Measurements from ENCODE around the gene CATSPERZ. TPM values are rescaled to one million over a fixed set of nuclear protein-coding genes. Genes with fewer than 3 reads are reported as not detected.

CATSPERZ gene
- total and polyA plus RNA-seq, 2 donors from 2014 or later: not detected

DNA sequence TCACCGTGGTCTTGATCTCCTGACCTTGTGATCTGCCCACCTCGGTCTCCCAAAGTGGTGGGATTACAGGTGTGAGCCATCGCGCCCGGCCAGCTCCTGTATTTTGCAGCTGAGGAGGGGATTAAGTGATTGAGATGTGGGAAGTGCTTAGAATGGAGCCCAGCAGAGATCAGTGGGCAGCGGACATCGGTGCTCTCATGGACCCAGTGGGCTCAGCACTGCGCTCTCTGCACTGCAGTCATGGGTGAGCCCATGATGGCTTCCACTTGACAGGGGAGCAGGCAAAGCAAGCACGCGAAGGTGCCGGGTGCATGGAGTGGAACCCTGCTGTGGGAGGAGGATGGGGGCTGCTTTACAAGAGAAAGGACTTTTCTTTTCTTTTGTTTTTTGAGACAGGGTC, 30.7 kb downstream of the CATSPERZ start:
- peaks cover 0 to 10% (median 0%) of the 10 kb centered on the region in 3 donors for H3K4me1 ChIP-seq (ENCODE audit: control insufficient read depth in 2 of 3, insufficient read depth in 2 of 3, low read depth in 1 of 3, low read length in 3 of 3)
- TF ChIP-seq, protein P1, sequence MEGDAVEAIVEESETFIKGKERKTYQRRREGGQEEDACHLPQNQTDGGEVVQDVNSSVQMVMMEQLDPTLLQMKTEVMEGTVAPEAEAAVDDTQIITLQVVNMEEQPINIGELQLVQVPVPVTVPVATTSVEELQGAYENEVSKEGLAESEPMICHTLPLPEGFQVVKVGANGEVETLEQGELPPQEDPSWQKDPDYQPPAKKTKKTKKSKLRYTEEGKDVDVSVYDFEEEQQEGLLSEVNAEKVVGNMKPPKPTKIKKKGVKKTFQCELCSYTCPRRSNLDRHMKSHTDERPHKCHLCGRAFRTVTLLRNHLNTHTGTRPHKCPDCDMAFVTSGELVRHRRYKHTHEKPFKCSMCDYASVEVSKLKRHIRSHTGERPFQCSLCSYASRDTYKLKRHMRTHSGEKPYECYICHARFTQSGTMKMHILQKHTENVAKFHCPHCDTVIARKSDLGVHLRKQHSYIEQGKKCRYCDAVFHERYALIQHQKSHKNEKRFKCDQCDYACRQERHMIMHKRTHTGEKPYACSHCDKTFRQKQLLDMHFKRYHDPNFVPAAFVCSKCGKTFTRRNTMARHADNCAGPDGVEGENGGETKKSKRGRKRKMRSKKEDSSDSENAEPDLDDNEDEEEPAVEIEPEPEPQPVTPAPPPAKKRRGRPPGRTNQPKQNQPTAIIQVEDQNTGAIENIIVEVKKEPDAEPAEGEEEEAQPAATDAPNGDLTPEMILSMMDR (IDR thresholded peaks at IDR 0.05; ENCODE audit: borderline replicate concordance, extremely low read depth, insufficient read depth): no peak
- no peak for FAIRE-seq
- no peak overlapping the region for H3K4me3 ChIP-seq (ENCODE audit: low read length in 3 of 3)
- no peaks in the 10 kb centered on the region for H3K9me3 ChIP-seq (ENCODE audit: control insufficient read depth in 2 of 3, insufficient read depth in 1 of 3, low read length in 3 of 3)
- intact Hi-C loops (cut with DNase I): no loop called here
- no peaks in the 10 kb centered on the region for H3K36me3 ChIP-seq (ENCODE audit: control insufficient read depth in 2 of 3, insufficient read depth in 3 of 3, low read length in 3 of 3)
- H3K27me3 ChIP-seq (ENCODE audit: control insufficient read depth, insufficient read depth, low read length): no peaks in the 10 kb centered on the region
- H3K27ac ChIP-seq (ENCODE audit: low read depth in 2 of 2, low read length in 2 of 2): no peak overlapping the region
- H3K9ac ChIP-seq (ENCODE audit: low read length in 3 of 3): no peak overlapping the region
- no peak for DNase-seq

DNA sequence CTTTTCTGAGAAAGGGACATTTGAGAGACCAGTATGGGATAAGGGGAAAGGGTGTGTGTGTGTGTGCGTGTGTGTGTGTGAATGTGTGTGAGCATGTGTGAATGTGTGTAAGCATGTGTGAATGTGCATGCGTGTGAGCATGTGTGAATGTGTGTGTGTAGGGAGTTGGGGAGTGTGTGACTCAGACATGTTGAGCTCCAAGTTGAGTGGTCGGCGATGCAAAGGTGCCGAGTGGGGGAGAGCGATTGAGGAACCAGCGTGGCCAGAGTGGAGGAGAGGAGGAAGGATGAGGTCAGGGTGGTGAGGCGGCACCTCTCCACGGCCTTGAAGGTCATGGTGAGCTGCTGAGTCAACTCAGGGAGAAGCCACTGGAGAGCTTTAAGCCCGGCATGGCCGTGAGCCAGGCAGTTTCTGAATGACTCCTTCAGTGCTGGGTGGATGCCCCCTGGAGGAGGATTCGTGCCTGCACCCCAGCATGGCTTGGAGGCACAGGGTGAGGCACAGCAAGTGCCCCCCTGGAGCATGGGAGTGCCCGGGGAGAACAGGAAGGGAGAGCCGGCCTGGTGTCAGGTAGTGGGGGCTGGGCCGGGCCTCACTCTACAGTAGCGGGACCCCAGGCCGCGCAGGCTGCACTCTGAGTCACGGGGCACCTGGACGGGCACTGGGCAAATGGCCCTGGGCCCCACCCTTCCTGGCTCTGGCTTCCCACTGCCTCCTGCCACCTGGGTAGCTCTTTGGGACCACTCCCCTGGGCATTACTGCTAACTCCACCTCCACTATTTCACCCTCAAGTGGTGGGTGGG, 31.6 kb downstream of the CATSPERZ start:
- Histone ChIP-seq H3K4me3 (ENCODE audit: low read length in 3 of 3) (no peak overlapping the region), H3K36me3 (ENCODE audit: control insufficient read depth in 2 of 3, insufficient read depth in 3 of 3, low read length in 3 of 3) (no peaks in the 10 kb centered on the region), H3K4me1 (ENCODE audit: control insufficient read depth in 2 of 3, insufficient read depth in 2 of 3, low read depth in 1 of 3, low read length in 3 of 3) (peaks cover 0 to 10% (median 0%) of the 10 kb centered on the region in 3 donors), H3K27me3 (ENCODE audit: control insufficient read depth, insufficient read depth, low read length) (no peaks in the 10 kb centered on the region), H3K27ac (ENCODE audit: low read depth in 2 of 2, low read length in 2 of 2) (no peak overlapping the region), H3K9ac (ENCODE audit: low read length in 3 of 3) (no peak overlapping the region), H3K9me3 (ENCODE audit: control insufficient read depth in 2 of 3, insufficient read depth in 1 of 3, low read length in 3 of 3) (no peaks in the 10 kb centered on the region)
- peak in 2 of 5 donors; percentile 49 to 94 for DNase-seq
- intact Hi-C loops (cut with DNase I): no loop called here
- no peak for FAIRE-seq
- TF ChIP-seq, protein P1 (IDR thresholded peaks at IDR 0.05; ENCODE audit: borderline replicate concordance, extremely low read depth, insufficient read depth): peak; percentile 29

DNA sequence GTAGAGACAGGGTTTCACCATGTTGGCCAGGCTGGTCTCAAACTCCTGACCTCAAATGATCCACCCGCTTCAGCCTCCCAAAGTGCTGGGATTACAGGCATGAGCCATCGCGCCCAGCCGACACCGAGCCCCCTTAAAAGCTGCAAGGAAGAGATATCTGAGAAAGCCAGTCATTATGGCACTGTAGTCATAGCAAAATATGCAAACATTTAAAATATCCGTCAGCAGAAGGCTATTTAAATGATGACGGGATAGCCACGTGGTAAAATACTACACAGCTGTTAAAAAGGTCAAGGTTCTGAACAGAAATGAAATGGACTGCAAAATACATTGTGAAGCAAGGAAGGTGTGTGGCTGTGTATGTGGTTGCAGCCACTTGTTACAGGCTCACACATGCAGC, 33.4 kb downstream of the CATSPERZ start:
- Histone ChIP-seq H3K27ac (ENCODE audit: low read depth in 2 of 2, low read length in 2 of 2) (no peak overlapping the region), H3K36me3 (ENCODE audit: control insufficient read depth in 2 of 3, insufficient read depth in 3 of 3, low read length in 3 of 3) (no peaks in the 10 kb centered on the region), H3K9ac (ENCODE audit: low read length in 3 of 3) (no peak overlapping the region), H3K9me3 (ENCODE audit: control insufficient read depth in 2 of 3, insufficient read depth in 1 of 3, low read length in 3 of 3) (no peaks in the 10 kb centered on the region), H3K4me3 (ENCODE audit: low read length in 3 of 3) (no peak overlapping the region), H3K4me1 (ENCODE audit: control insufficient read depth in 2 of 3, insufficient read depth in 2 of 3, low read depth in 1 of 3, low read length in 3 of 3) (peaks cover 0 to 10% (median 0%) of the 10 kb centered on the region in 3 donors), H3K27me3 (ENCODE audit: control insufficient read depth, insufficient read depth, low read length) (no peaks in the 10 kb centered on the region)
- FAIRE-seq (no peak), DNase-seq (no peak)
- TF ChIP-seq, protein P1 (IDR thresholded peaks at IDR 0.05; ENCODE audit: borderline replicate concordance, extremely low read depth, insufficient read depth): no peak
- intact Hi-C loops (cut with DNase I): no loop called here

Measured in kidney (tissue), 14 donors.